Stimulated activated memory B cell treated with anti-CD40 and anti-IgM and Interleukin-4, amounts not matched to agents 10 μg/mL and 1 μg/mL and 100 μg/mL, for 72 hours (primary cell): ENCODE data around the gene BCDIN3D.
"Not testable (repeated sequence)": the region's sequence is repeated elsewhere in the genome, so short reads cannot be mapped to it uniquely, and the experiment has no call there.

Experiments
- ATAC-seq: fragments of 150-1000 bp; cut with Tn5 transposase; 2 replicates; pipeline ENCODE4 v1.10.0; 2021
- H3K27ac Mint-ChIP-seq: one replicate; pipeline ENCODE4 v1.8.0; 2022; ENCODE audit warnings: mild to moderate bottlenecking, mixed read lengths
- H3K27me3 Mint-ChIP-seq: one replicate; pipeline ENCODE4 v1.8.0; 2022; ENCODE audit warnings: mixed read lengths
- H3K36me3 Mint-ChIP-seq: one replicate; pipeline ENCODE4 v1.8.0; 2022; ENCODE audit warnings: mixed read lengths
- H3K4me1 Mint-ChIP-seq: one replicate; pipeline ENCODE4 v1.8.0; 2022; ENCODE audit warnings: mixed read lengths
- H3K4me3 Mint-ChIP-seq: one replicate; pipeline ENCODE4 v1.8.0; 2022; ENCODE audit warnings: mild to moderate bottlenecking, moderate library complexity, mixed read lengths
- H3K9me3 Mint-ChIP-seq: one replicate; pipeline ENCODE4 v1.8.0; 2022; ENCODE audit warnings: mixed read lengths

BCDIN3D gene

DNA sequence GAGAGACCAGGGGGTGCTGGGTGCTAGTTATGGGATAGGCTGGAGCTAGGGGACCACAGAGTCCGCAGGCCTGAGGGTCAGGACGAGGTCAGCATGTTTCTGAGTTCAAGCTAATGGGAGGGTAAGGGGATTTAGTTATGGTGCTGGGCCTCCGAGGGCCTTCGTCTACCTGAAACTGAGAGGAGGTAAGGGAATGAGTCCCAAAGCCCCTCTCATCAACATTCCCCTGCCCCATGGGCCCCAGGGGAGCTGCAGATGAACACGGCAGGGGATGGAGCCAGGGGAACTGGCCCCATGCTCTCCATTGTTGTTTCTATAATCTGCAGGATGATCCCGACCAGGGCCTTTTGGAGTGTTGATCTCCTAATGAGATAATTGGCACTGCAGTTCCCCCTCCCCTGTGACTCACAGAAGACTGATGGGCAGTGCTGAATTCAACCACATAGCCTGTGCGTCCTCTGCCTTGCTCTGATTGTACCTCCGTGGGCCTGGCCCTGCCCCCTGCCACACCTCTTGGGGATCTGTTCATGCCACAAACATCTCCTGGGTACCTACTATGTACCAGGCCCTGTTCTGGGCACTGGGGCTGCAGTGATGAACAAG is 39.4 kb upstream of the BCDIN3D start:
- peaks cover 31% of the 10 kb centered on the region for H3K9me3 Mint-ChIP-seq
- no peaks in the 10 kb centered on the region for H3K36me3 Mint-ChIP-seq
- H3K4me1 Mint-ChIP-seq = no peaks in the 10 kb centered on the region
- H3K27ac Mint-ChIP-seq = no peak overlapping the region
- peaks cover 42% of the 10 kb centered on the region for H3K27me3 Mint-ChIP-seq
- ATAC-seq = no peak
- H3K4me3 Mint-ChIP-seq = no peak overlapping the region

DNA sequence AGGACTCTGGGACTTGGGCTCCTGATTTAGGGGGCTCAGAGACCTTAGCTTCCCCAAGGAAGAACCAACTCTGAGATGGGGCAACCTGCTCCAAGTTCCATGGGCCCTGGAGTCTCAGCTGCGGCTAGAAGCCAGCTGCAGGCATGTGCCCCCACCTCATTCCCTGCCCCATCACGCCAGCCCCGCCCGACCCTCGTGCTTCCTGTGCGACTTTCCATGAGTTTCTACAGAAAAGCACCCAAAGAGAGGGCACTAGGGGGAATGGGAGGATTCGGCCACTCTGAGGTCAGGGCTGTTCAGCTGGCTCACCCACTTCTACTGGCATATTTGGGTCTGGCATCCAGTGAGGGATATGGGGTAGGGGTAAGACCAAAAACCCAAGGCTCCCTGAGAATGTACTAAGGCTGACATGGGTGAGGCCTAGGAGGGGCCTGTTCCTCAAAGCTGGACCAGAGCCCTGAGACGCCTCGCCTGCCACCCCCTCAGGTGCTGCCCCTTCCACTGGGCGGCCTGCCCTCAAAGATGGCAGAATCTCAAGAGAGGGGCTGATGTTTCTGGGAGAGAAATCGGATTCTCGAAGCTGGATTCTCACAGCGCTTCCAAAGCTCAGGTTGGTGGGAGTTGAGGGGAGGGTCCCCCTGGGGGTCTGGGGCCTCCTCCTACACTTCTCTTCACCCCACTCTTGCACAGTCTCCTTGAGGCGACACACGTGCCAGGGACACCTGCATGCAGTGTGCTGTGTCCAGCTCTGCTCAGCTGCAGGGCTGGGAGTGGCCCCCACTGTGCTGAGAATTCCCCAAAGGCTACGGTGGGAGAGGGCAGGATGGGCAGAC is 38.7 kb upstream of the BCDIN3D start:
- Mint-ChIP-seq H3K36me3 (no peaks in the 10 kb centered on the region), H3K9me3 (peaks cover 31% of the 10 kb centered on the region), H3K4me3 (no peak overlapping the region), H3K27ac (no peak overlapping the region), H3K4me1 (no peaks in the 10 kb centered on the region), H3K27me3 (peaks cover 35% of the 10 kb centered on the region)
- no peak for ATAC-seq

DNA sequence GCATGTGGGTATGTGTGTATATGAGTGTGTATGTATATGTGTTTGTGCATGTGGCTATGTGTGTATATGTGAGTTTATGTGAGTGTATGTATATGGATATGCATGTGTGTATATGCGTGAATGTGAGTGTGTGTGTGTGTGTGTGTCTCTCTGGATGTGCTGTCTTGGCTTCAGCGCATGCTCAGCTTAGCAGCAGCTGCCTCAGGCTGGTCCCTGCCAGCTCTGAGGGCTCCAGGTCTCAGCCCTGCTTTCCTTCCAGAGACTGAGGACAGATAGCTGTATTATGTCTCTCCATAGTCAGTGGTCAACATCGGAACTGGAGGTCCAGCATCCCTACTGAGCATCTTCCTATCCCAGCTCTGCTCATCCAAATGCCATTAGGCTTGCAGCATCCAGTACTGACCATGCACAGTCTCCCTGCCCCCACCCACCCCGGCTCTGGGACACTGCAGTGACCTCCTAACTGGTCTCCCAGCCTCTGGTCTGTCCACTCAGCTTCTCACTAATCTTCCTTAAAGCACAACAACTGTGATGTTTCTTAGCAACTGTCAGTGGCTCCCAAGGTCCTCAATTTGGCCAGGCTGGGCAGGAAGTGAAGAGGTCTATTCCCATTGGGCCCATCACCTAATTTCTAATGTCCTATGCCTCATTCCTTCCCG is 38.0 kb upstream of the BCDIN3D start:
- Mint-ChIP-seq H3K9me3 (peaks cover 31% of the 10 kb centered on the region), H3K36me3 (no peaks in the 10 kb centered on the region), H3K4me1 (no peaks in the 10 kb centered on the region), H3K4me3 (no peak overlapping the region), H3K27ac (no peak overlapping the region), H3K27me3 (peaks cover 29% of the 10 kb centered on the region)
- no peak for ATAC-seq

DNA sequence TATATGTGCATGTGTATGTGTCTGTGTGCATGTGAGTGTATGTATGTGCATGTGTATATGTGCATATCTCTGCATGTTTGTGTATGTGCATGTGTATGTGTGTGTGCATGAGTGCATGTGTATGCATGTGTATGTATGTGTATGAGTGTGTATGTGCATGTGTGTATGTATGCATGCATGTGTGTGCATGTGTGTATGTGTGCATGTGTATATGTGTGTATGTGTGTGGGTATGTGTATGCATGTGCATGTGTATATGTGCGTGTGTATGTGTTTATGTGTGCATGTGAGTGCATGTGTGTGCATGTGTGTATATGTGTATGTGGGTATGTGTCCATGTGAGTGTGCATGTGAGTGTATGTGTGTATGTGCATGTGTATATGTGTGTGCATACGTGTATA is 36.2 kb upstream of the BCDIN3D start:
- not testable (repeated sequence) for H3K4me3 Mint-ChIP-seq, H3K4me1 Mint-ChIP-seq, ATAC-seq, H3K36me3 Mint-ChIP-seq, H3K27ac Mint-ChIP-seq
- peaks cover 12% of the 10 kb centered on the region for H3K27me3 Mint-ChIP-seq
- peaks cover 31% of the 10 kb centered on the region for H3K9me3 Mint-ChIP-seq

DNA sequence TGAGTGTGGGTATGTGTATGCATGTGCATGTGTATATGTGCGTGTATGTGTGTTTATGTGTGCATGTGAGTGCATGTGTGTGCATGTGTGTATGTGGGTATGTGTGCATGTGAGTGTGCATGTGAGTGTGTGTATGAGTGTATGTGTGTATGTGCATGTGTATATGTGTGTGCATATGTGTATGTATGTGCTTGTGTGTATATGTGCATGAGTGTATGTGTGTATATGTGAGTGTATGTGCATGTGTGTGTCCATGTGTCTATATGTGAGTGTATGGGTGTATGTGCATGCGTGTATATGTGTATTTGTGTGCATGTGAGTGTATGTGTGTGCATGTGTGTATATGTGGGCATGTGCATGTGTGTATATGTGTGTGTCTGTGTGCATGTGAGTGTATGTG is 35.1 kb upstream of the BCDIN3D start:
- Mint-ChIP-seq H3K4me1 (no peaks in the 10 kb centered on the region), H3K36me3 (no peaks in the 10 kb centered on the region), H3K27me3 (peaks cover 2% of the 10 kb centered on the region), H3K4me3 (no peak overlapping the region), H3K27ac (no peak overlapping the region), H3K9me3 (peaks cover 31% of the 10 kb centered on the region)
- no peak for ATAC-seq

DNA sequence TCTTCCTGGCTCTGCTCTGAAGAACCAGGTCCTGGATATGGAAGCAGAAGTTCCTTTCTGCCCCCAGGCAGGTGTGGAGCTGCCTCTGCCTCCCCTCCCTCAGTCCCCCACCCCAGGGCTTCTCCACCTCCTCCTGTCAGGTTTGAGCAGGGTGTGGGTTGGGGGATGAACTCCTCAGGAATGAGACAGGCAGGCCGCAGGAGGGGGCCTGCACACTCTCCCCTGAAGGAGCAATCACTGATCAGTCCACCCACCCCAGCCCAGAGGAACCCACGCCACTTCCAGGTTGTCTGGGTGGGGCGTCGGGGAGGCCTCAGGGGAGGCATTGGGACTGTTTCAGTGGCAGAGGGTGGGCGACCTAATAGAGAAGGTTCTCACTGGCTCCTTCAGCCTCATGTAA is 34.2 kb upstream of the BCDIN3D start:
- Mint-ChIP-seq H3K4me3 (no peak overlapping the region), H3K27ac (no peak overlapping the region)

DNA sequence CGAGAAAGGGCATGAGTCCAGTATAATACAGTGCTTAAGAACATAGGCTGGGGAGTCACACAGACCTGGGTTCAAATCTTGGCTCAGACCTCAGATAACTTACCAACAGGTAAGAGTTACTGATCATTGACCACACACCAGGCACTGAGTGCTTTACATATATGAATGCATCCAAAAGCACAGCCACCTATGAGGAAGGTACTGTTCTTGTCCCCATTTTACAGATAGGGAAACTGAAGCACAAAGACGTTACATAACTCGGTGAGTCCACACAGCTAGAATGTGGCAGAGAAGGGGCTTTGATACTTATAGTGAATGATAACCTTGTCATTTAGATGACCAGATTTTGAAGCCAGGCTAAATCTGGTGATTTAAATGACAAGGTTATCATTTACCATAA is 33.2 kb upstream of the BCDIN3D start:
- no peak for ATAC-seq
- Mint-ChIP-seq H3K27ac (no peak overlapping the region), H3K9me3 (peaks cover 31% of the 10 kb centered on the region), H3K36me3 (no peaks in the 10 kb centered on the region), H3K27me3 (no peaks in the 10 kb centered on the region), H3K4me3 (no peak overlapping the region), H3K4me1 (no peaks in the 10 kb centered on the region)

More for the DNA sequence above, 34.2 kb upstream of the BCDIN3D start:
- no peak for ATAC-seq
- Mint-ChIP-seq H3K36me3 (no peaks in the 10 kb centered on the region), H3K4me1 (no peaks in the 10 kb centered on the region), H3K27me3 (no peaks in the 10 kb centered on the region), H3K9me3 (peaks cover 31% of the 10 kb centered on the region)

DNA sequence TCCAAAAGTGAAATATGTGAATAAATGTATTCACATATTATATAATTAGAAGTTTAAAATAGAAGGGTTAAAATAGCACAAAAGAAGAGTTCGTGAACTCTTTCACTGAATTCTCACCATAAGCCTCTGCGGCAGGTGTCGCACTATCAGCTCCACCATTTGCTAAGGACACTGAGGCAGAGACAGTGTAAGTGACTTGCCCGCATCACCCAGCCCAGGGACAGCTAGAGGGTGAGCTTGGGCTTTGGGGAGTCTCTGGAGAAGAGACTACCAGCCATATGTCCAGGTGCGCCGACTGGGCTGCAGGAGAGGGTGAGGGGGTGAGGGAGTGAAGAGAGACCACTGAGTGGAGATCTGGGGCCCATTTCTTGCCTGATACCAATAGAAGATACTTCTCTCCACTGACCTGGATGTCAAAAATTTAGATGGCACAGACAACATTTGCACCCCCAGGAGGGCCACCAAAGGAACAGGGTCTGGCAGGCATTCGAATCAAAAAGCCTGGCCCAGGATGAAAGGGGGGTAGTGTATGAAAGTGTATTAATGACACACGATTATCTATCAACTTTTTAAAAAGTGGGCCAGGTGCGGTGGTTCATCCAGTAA is 32.3 kb upstream of the BCDIN3D start:
- H3K27ac Mint-ChIP-seq = no peak overlapping the region
- peaks cover 27% of the 10 kb centered on the region for H3K9me3 Mint-ChIP-seq
- no peaks in the 10 kb centered on the region for H3K36me3 Mint-ChIP-seq
- H3K4me3 Mint-ChIP-seq = no peak overlapping the region
- ATAC-seq = no peak
- H3K4me1 Mint-ChIP-seq = no peaks in the 10 kb centered on the region
- H3K27me3 Mint-ChIP-seq = no peaks in the 10 kb centered on the region

DNA sequence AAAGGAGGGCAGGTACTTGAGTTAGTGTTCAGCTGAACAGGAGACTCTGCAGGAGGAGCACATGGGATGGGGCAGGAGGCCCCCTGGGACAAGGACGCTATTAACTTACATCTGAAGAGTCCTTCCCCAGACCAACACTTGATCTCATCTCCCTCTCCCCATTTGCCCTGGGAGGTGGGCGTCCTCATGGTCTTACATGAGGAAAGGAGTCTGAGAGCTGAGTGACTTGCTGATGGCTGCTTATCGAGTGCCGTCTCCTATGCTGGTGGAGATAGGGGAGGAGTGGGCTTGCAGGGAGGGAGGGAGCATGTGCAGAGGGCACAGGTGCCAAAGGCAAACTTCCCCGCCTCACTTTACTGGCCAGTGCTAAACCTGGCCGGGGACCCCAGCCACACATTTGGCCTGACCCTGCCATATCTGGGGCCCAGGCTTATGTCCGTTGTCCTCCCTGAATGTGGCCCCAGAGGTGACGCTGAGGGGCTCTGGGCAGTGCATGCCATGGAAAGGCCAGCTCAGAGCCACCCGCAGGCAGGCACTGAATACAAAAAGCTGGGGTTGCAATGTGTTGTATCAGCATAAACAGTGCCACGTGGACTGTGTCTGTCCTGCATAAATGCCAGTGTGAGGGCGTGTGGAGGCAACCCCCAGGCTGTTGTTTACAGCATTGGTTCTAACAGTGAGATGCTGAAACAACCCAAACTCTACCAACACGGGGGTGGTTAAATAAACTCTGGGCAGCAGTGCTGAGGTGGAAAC is 31.4 kb upstream of the BCDIN3D start:
- Mint-ChIP-seq H3K4me3 (no peak overlapping the region), H3K27ac (no peak overlapping the region), H3K9me3 (peaks cover 18% of the 10 kb centered on the region), H3K27me3 (no peaks in the 10 kb centered on the region), H3K36me3 (no peaks in the 10 kb centered on the region), H3K4me1 (no peaks in the 10 kb centered on the region)
- no peak for ATAC-seq

DNA sequence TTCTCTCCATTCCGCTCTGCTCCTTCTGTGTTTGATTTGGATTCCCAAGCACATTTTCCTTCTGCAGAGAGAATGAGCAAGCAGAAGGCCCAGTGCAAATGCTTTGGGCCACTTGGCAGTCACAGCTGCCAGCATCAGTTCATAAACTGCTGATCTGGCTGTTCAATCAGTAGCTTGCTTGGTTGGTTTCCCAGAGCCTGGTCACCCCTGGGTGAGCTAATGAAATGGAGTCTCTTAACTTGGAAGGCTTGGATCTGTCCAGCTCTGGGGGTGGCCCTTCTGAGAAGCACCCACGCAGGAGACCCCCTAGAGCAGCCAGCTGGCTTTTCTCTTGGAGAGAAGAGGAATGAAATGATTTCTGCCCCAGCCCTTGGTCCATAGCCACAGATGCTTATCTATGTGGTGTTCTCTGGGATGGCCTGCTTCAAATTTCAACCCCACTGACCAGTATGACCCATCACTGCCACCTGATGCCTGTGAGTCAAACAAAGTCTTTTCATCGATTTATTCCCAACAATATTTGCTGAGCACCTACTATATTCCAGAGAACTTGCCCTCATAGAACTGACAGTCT is 30.5 kb upstream of the BCDIN3D start:
- no peaks in the 10 kb centered on the region for H3K27me3 Mint-ChIP-seq
- peaks cover 9% of the 10 kb centered on the region for H3K9me3 Mint-ChIP-seq
- no peak for ATAC-seq

DNA sequence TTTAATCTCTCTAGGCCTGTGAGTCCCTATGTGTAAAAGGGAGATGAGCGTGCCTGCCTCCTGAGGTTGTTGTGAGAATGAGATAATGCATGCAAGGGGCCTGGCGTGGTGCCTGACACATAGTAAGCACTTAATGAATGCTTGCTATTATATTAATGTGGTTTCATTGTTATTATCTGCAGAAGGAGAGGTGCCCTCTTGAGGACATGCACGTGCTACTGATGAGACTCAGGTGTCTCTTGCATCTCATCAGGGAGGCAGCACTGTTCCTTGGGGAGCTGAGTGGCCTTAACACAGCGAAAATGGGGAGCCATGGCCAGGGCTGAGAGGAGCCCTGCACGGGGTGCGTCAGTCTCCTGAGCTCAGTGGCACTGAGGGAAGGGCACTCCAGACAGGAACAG is 29.9 kb upstream of the BCDIN3D start:
- H3K27me3 Mint-ChIP-seq = peaks cover 4% of the 10 kb centered on the region
- no peaks in the 10 kb centered on the region for H3K4me1 Mint-ChIP-seq
- H3K36me3 Mint-ChIP-seq = no peaks in the 10 kb centered on the region
- peaks cover 2% of the 10 kb centered on the region for H3K9me3 Mint-ChIP-seq
- ATAC-seq = no peak
- no peak overlapping the region for H3K27ac Mint-ChIP-seq
- no peak overlapping the region for H3K4me3 Mint-ChIP-seq

More for the DNA sequence above, 30.5 kb upstream of the BCDIN3D start:
- H3K4me3 Mint-ChIP-seq = no peak overlapping the region
- no peak overlapping the region for H3K27ac Mint-ChIP-seq
- H3K4me1 Mint-ChIP-seq = no peaks in the 10 kb centered on the region
- H3K36me3 Mint-ChIP-seq = no peaks in the 10 kb centered on the region

DNA sequence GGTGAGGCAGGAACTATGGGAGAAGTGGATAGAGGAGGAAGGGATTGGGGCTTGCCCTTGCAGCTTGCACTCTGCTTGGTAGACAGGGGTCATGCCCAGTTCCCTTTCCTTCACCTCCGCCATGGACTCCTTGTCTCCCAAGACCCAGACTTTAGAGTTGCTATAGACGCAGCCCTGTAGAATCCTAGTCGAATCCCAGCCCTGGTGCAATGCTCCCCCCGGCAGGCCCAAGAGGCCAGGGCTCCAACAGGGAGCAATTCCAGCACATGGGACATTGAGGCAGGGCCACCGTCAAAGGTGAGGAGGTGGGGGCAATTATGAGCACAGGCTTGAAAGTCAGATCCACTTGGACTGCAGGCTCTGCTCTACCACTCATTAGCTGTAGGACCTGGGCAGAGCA is 29.5 kb upstream of the BCDIN3D start:
- Mint-ChIP-seq H3K36me3 (no peaks in the 10 kb centered on the region), H3K27me3 (peaks cover 8% of the 10 kb centered on the region), H3K4me1 (peaks cover 1% of the 10 kb centered on the region), H3K27ac (no peak overlapping the region), H3K9me3 (no peaks in the 10 kb centered on the region), H3K4me3 (no peak overlapping the region)
- ATAC-seq = no peak

DNA sequence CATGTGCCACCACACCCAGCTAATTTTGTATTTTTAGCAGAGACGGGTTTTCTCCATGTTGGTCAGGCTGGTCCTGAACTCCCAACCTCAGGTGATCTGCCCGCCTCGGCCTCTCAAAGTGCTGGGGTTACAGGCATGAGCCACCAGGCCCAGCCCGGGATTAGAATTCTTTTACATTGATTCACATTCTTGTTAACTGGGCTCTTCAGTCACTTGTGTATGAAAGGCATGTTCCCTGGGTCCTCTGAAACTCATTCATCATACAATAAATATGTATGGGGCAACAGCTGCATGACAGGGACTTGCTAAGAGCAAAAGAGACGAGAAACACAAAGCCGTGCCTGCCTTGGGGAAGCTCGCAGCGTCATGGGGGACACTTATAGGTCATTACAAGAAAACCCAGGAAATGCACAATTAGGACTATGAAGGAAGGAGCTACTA is 28.9 kb upstream of the BCDIN3D start:
- not testable (repeated sequence) for H3K4me1 Mint-ChIP-seq, H3K27ac Mint-ChIP-seq

DNA sequence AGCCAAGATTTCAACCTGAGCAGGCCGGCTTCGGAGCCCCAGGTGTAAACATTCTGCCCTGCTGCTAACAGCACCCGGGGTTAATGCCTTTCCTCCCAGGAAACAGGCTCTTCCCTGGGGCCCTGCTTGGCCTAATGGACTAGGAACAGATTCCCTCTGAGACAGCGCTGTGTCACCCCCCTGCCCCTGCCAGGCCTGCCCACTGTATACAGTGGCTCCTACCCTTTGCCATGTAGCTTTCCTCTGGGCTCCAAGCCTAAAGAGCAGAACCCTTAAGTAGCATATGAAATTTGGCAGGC is 28.3 kb upstream of the BCDIN3D start:
- Mint-ChIP-seq H3K4me1 (peaks cover 10% of the 10 kb centered on the region), H3K27ac (no peak overlapping the region), H3K36me3 (no peaks in the 10 kb centered on the region), H3K9me3 (no peaks in the 10 kb centered on the region), H3K27me3 (peaks cover 10% of the 10 kb centered on the region), H3K4me3 (no peak overlapping the region)
- no peak for ATAC-seq

More for the DNA sequence above, 28.9 kb upstream of the BCDIN3D start:
- not testable (repeated sequence) for H3K27me3 Mint-ChIP-seq, H3K4me3 Mint-ChIP-seq, H3K9me3 Mint-ChIP-seq, ATAC-seq, H3K36me3 Mint-ChIP-seq
